Measurements from ENCODE around the gene MGMT.

MGMT gene

GRCh38 chr10:129778571-129778970, 311.5 kb downstream of the MGMT start:
- DNase-seq: no peak

GRCh38 chr10:129779126-129780111, 312.4 kb downstream of the MGMT start:
- DNase-seq: no peak

GRCh38 chr10:129780198-129780597, 313.2 kb downstream of the MGMT start:
- DNase-seq: no peak

GRCh38 chr10:129780901-129781795, 314.1 kb downstream of the MGMT start:
- DNase-seq: no peak

- DNase-seq: no peak
Observed at GRCh38 chr10:129784291-129784690, 317.2 kb downstream of the MGMT start.

- no peak for DNase-seq
Observed at GRCh38 chr10:129784891-129785290, 317.9 kb downstream of the MGMT start.

- DNase-seq: no peak
Observed at GRCh38 chr10:129785536-129785981, 318.5 kb downstream of the MGMT start.

- DNase-seq: no peak
Observed at GRCh38 chr10:129786216-129786615, 319.2 kb downstream of the MGMT start.

- no peak for DNase-seq
Observed at GRCh38 chr10:129787557-129787956, 320.5 kb downstream of the MGMT start.

- no peak for DNase-seq
Observed at GRCh38 chr10:129788215-129788614, 321.2 kb downstream of the MGMT start.

- no peak for DNase-seq
Observed at GRCh38 chr10:129790715-129791446, 323.8 kb downstream of the MGMT start.

GRCh38 chr10:129792141-129792540, 325.1 kb downstream of the MGMT start:
- DNase-seq: no peak

- no peak for DNase-seq
Observed at GRCh38 chr10:129792864-129793263, 325.8 kb downstream of the MGMT start.

GRCh38 chr10:129793479-129793878, 326.4 kb downstream of the MGMT start:
- DNase-seq: no peak

- DNase-seq: no peak
Observed at GRCh38 chr10:129793996-129794395, 327.0 kb downstream of the MGMT start.

- no peak for DNase-seq
Observed at GRCh38 chr10:129796710-129797420, 329.8 kb downstream of the MGMT start.

- DNase-seq: no peak
Observed at GRCh38 chr10:129799942-129800341, 332.9 kb downstream of the MGMT start.

- DNase-seq: no peak
Observed at GRCh38 chr10:129800796-129801340, 333.8 kb downstream of the MGMT start.

GRCh38 chr10:129807211-129807610, 340.2 kb downstream of the MGMT start:
- no peak for DNase-seq

GRCh38 chr10:129808092-129808983, 341.3 kb downstream of the MGMT start:
- DNase-seq: no peak
